GM21529 (cell line): ENCODE measurements around the gene GDPD2.

Experiments
- ATAC-seq: cut with Tn5 transposase; IDR thresholded peaks from one replicate; pipeline ENCODE4 v1.9.1; 2021; ENCODE audit not compliant: unreplicated experiment

GDPD2 gene

GRCh38 chrX:70470850-70471289 is 47.8 kb downstream of the GDPD2 start:
- peak; percentile 57 for ATAC-seq

- ATAC-seq = no peak
These were observed 53.2 kb downstream of the GDPD2 start for GRCh38 chrX:70476166-70476933.

- no peak for ATAC-seq
These were observed 54.0 kb downstream of the GDPD2 start for GRCh38 chrX:70476934-70477733.

GRCh38 chrX:70477734-70478075 is 54.6 kb downstream of the GDPD2 start:
- no peak for ATAC-seq

GRCh38 chrX:70478526-70479245 is 55.6 kb downstream of the GDPD2 start:
- no peak for ATAC-seq

GRCh38 chrX:70479247-70479921 is 56.3 kb downstream of the GDPD2 start:
- ATAC-seq = no peak

GRCh38 chrX:70479922-70480659 is 57.0 kb downstream of the GDPD2 start:
- ATAC-seq = no peak

GRCh38 chrX:70480660-70481018 is 57.5 kb downstream of the GDPD2 start:
- ATAC-seq = no peak

- ATAC-seq = no peak
These were observed 58.6 kb downstream of the GDPD2 start for GRCh38 chrX:70481471-70482270.

- no peak for ATAC-seq
These were observed 59.2 kb downstream of the GDPD2 start for GRCh38 chrX:70482300-70482699.
